ENCODE data around the gene TOLLIP.
A peak's percentile ranks its signal among the peaks of the same experiment; 100 is the strongest.
"Not testable (repeated sequence)": the region's sequence is repeated elsewhere in the genome, so short reads cannot be mapped to it uniquely, and the experiment has no call there.

Gene TOLLIP

GRCh38 chr11:1343391-1344055 lies 34.1 kb upstream of the TOLLIP start:
- DNase-seq (ENCODE audit: low spot score), result no peak

- no peak for DNase-seq (ENCODE audit: low spot score)
These were observed 33.5 kb upstream of the TOLLIP start for GRCh38 chr11:1342946-1343345.

GRCh38 chr11:1341928-1342524 lies 32.6 kb upstream of the TOLLIP start:
- DNase-seq (ENCODE audit: low spot score), result peak; percentile 5

- not testable (repeated sequence) for DNase-seq (ENCODE audit: low spot score)
These were observed 31.8 kb upstream of the TOLLIP start for GRCh38 chr11:1341226-1341625.

GRCh38 chr11:1340111-1340510 lies 30.7 kb upstream of the TOLLIP start:
- no peak for DNase-seq (ENCODE audit: low spot score)

GRCh38 chr11:1339066-1339675 lies 29.7 kb upstream of the TOLLIP start:
- DNase-seq (ENCODE audit: low spot score), result no peak

- no peak for DNase-seq (ENCODE audit: low spot score)
These were observed 29.0 kb upstream of the TOLLIP start for GRCh38 chr11:1338201-1339065.

- DNase-seq (ENCODE audit: low spot score), result no peak
These were observed 28.2 kb upstream of the TOLLIP start for GRCh38 chr11:1337647-1338007.

GRCh38 chr11:1336836-1337646 lies 27.6 kb upstream of the TOLLIP start:
- no peak for DNase-seq (ENCODE audit: low spot score)

- DNase-seq (ENCODE audit: low spot score), result peak; percentile 11
These were observed 26.7 kb upstream of the TOLLIP start for GRCh38 chr11:1335811-1336761.

- DNase-seq (ENCODE audit: low spot score), result no peak
These were observed 25.9 kb upstream of the TOLLIP start for GRCh38 chr11:1335264-1335810.

- DNase-seq (ENCODE audit: low spot score), result no peak
These were observed 24.4 kb upstream of the TOLLIP start for GRCh38 chr11:1333860-1334259.

GRCh38 chr11:1333091-1333772 lies 23.8 kb upstream of the TOLLIP start:
- DNase-seq (ENCODE audit: low spot score), result no peak

- DNase-seq (ENCODE audit: low spot score), result no peak
These were observed 21.0 kb upstream of the TOLLIP start for GRCh38 chr11:1330473-1330872.

GRCh38 chr11:1327064-1327460 lies 17.6 kb upstream of the TOLLIP start:
- DNase-seq (ENCODE audit: low spot score), result no peak

GRCh38 chr11:1326435-1327063 lies 17.1 kb upstream of the TOLLIP start:
- DNase-seq (ENCODE audit: low spot score), result no peak

GRCh38 chr11:1323774-1324173 lies 14.3 kb upstream of the TOLLIP start:
- DNase-seq (ENCODE audit: low spot score), result no peak

GRCh38 chr11:1317993-1318392 lies 8.6 kb upstream of the TOLLIP start:
- DNase-seq (ENCODE audit: low spot score), result no peak

- DNase-seq (ENCODE audit: low spot score), result no peak
These were observed 8.0 kb upstream of the TOLLIP start for GRCh38 chr11:1317432-1317831.
